HEK293 (cell line): ENCODE measurements around the gene EGFR.

Experiments
- CTCF ChIA-PET: fragments of 350-600 bp; formaldehyde crosslinking; extraction: SDS; loops from one replicate; lab custom pipeline; 2021; ENCODE audit warnings: antibody characterized with exemption; lab: Yijun Ruan, JAX
- POLR2A ChIA-PET: fragments of 300-600 bp; formaldehyde crosslinking; extraction: SDS; loops from one replicate; lab custom pipeline; 2020; ENCODE audit warnings: antibody characterized with exemption, inconsistent platforms; lab: Yijun Ruan, JAX
- H3K27ac ChIP-seq: fragments of 200-500 bp; sonication (Bioruptor generic); 2 replicates; pipeline ENCODE4 v1.5.1; 2014; ENCODE audit warnings: low read depth, low read length, control low read depth, inconsistent platforms; ENCODE audit errors: extremely low read depth
- H3K36me3 ChIP-seq, 2 experiments: fragments of 200-500 bp in 1 of 2; sonication (Bioruptor generic) in 1 of 2; 1 replicate in 1 of 2; 2 replicates in 1 of 2; pipeline ENCODE4 v1.5.1; 2014 to 2017; ENCODE audit warnings: inconsistent platforms in 2 of 2, low read length in 2 of 2; ENCODE audit not compliant: control insufficient read depth in 2 of 2, insufficient read depth in 1 of 2
- H3K4me1 ChIP-seq: fragments of 200-500 bp; sonication (Bioruptor generic); 2 replicates; pipeline ENCODE4 v1.5.1; 2014; ENCODE audit warnings: mild to moderate bottlenecking, low read length, inconsistent platforms; ENCODE audit not compliant: control insufficient read depth, insufficient read depth
- H3K4me3 ChIP-seq: 2 replicates; pipeline ENCODE4 v1.5.1; 2011; ENCODE audit warnings: low read depth, mild to moderate bottlenecking, control low read depth, low read length, moderate library complexity
- H3K9me3 ChIP-seq: fragments of 200-500 bp; sonication (Bioruptor generic); 2 replicates; pipeline ENCODE4 v1.5.1; 2014; ENCODE audit warnings: low read depth, low read length, inconsistent platforms; ENCODE audit not compliant: control insufficient read depth, insufficient read depth
- FEZF1 ChIP-seq: fragments of 450-650 bp; formaldehyde crosslinking; IDR thresholded peaks from 2 replicates; pipeline ENCODE4 v1.5.1; 2016; ENCODE audit warnings: missing biosample characterization, missing genetic modification characterization
- GLIS1 ChIP-seq: fragments of 450-650 bp; formaldehyde crosslinking; IDR thresholded peaks from 2 replicates; pipeline ENCODE4 v1.5.1; 2016; ENCODE audit warnings: missing biosample characterization, missing genetic modification characterization
- KLF7 ChIP-seq: fragments of 450-650 bp; formaldehyde crosslinking; IDR thresholded peaks from 2 replicates; pipeline ENCODE4 v1.5.1; 2016; ENCODE audit warnings: missing biosample characterization, missing genetic modification characterization, borderline replicate concordance
- MYNN ChIP-seq: fragments of 450-650 bp; formaldehyde crosslinking; IDR thresholded peaks from 2 replicates; pipeline ENCODE4 v1.5.1; 2016; ENCODE audit warnings: missing biosample characterization, missing genetic modification characterization, borderline replicate concordance
- MZF1 ChIP-seq: fragments of 450-650 bp; formaldehyde crosslinking; IDR thresholded peaks from 2 replicates; pipeline ENCODE4 v1.5.1; 2017; ENCODE audit warnings: missing biosample characterization, missing genetic modification characterization, borderline replicate concordance
- SETDB1 ChIP-seq: IDR thresholded peaks from one replicate; pipeline ENCODE4 v1.6.1; 2017; ENCODE audit warnings: mild to moderate bottlenecking, low read length, moderate library complexity, mixed read lengths; ENCODE audit not compliant: insufficient read length
- TRIM28 ChIP-seq: IDR thresholded peaks from 2 replicates; pipeline ENCODE4 v1.6.1; 2011; ENCODE audit warnings: low read length, control low read depth, borderline replicate concordance
- ZFP3 ChIP-seq: fragments of 450-650 bp; formaldehyde crosslinking; IDR thresholded peaks from 2 replicates; pipeline ENCODE4 v1.5.1; 2016; ENCODE audit warnings: low read depth, missing biosample characterization, missing genetic modification characterization
- ZIC2 ChIP-seq: fragments of 450-650 bp; formaldehyde crosslinking; IDR thresholded peaks from 2 replicates; pipeline ENCODE4 v1.5.1; 2016; ENCODE audit warnings: missing biosample characterization, missing genetic modification characterization
- ZNF121 ChIP-seq: fragments of 450-650 bp; formaldehyde crosslinking; IDR thresholded peaks from 2 replicates; pipeline ENCODE4 v1.5.1; 2016; ENCODE audit warnings: missing biosample characterization, missing genetic modification characterization
- ZNF138 ChIP-seq: fragments of 450-650 bp; formaldehyde crosslinking; IDR thresholded peaks from 2 replicates; pipeline ENCODE4 v1.5.1; 2016; ENCODE audit warnings: missing biosample characterization, missing genetic modification characterization, borderline replicate concordance
- ZNF140 ChIP-seq: fragments of 450-650 bp; formaldehyde crosslinking; IDR thresholded peaks from 2 replicates; pipeline ENCODE4 v1.5.1; 2016; ENCODE audit warnings: missing biosample characterization, missing genetic modification characterization
- ZNF26 ChIP-seq: fragments of 450-650 bp; formaldehyde crosslinking; IDR thresholded peaks from 2 replicates; pipeline ENCODE4 v1.5.1; 2016; ENCODE audit warnings: missing biosample characterization, missing genetic modification characterization
- ZNF324 ChIP-seq: fragments of 450-650 bp; formaldehyde crosslinking; IDR thresholded peaks from 2 replicates; pipeline ENCODE4 v1.5.1; 2016; ENCODE audit warnings: missing biosample characterization, missing genetic modification characterization
- ZNF404 ChIP-seq: fragments of 450-650 bp; formaldehyde crosslinking; IDR thresholded peaks from 2 replicates; pipeline ENCODE4 v1.5.1; 2017; ENCODE audit warnings: missing biosample characterization, missing genetic modification characterization
- ZNF514 ChIP-seq: fragments of 450-650 bp; formaldehyde crosslinking; IDR thresholded peaks from 2 replicates; pipeline ENCODE4 v1.5.1; 2016; ENCODE audit warnings: missing biosample characterization, missing genetic modification characterization
- ZNF610 ChIP-seq: fragments of 450-650 bp; formaldehyde crosslinking; IDR thresholded peaks from 2 replicates; pipeline ENCODE4 v1.5.1; 2016; ENCODE audit warnings: missing biosample characterization, missing genetic modification characterization, borderline replicate concordance
- ZNF660 ChIP-seq: fragments of 450-650 bp; IDR thresholded peaks from 2 replicates; pipeline ENCODE4 v1.5.1; 2018; ENCODE audit warnings: missing biosample characterization, mild to moderate bottlenecking, missing genetic modification characterization
- ZNF692 ChIP-seq: fragments of 450-650 bp; formaldehyde crosslinking; IDR thresholded peaks from 2 replicates; pipeline ENCODE4 v1.5.1; 2016; ENCODE audit warnings: missing biosample characterization, missing genetic modification characterization
- ZSCAN23 ChIP-seq: fragments of 450-650 bp; formaldehyde crosslinking; IDR thresholded peaks from 2 replicates; pipeline ENCODE4 v1.5.1; 2016; ENCODE audit warnings: missing biosample characterization, missing genetic modification characterization
- TF ChIP-seq, protein P1 (sequence below): IDR thresholded peaks from 2 replicates; pipeline ENCODE4 v1.6.1; 2011; ENCODE audit warnings: mild to moderate bottlenecking, low read depth, low read length, borderline replicate concordance
- TF ChIP-seq, protein P2 (sequence below): fragments of 450-650 bp; formaldehyde crosslinking; IDR thresholded peaks from 2 replicates; pipeline ENCODE4 v1.5.1; 2016; ENCODE audit warnings: missing biosample characterization, missing genetic modification characterization
- TF ChIP-seq, protein P3 (sequence below): fragments of 450-650 bp; formaldehyde crosslinking; conservative IDR thresholded peaks from 2 replicates; pipeline ENCODE4 v1.5.1; 2016; ENCODE audit warnings: low read depth, missing biosample characterization, missing genetic modification characterization
- TF ChIP-seq, protein P4 (sequence below): fragments of 450-650 bp; formaldehyde crosslinking; IDR thresholded peaks from 2 replicates; pipeline ENCODE4 v1.5.1; 2016; ENCODE audit warnings: missing biosample characterization, missing genetic modification characterization

Gene EGFR

GRCh38 chr7:55177068-55177530, 158.3 kb downstream of the EGFR start:
- ChIA-PET CTCF (interaction anchor here (0.9 kb wide), 1 partner anchor 45 kb away, joined by 3 read pairs; no protein-coding TSS in a partner anchor), POLR2A (no interaction called here)
- TF ChIP-seq SETDB1 (no peak), MZF1 (tag by site-specific recombination) (no peak), ZIC2 (peak; percentile 46), GLIS1 (tag by site-specific recombination) (no peak), ZFP3 (no peak), MYNN (no peak)
- Histone ChIP-seq H3K27ac (no peak overlapping the region), H3K4me3 (no peak overlapping the region), H3K36me3 (peaks cover 0 to 15% of the 10 kb centered on the region in 2 experiments; a peak in 2 of 3 replicates), H3K4me1 (no peaks in the 10 kb centered on the region), H3K9me3 (no peaks in the 10 kb centered on the region)

GRCh38 chr7:55177589-55178261, 158.9 kb downstream of the EGFR start:
- no peak overlapping the region for H3K4me3 ChIP-seq
- ChIA-PET POLR2A (no interaction called here), CTCF (no interaction called here)
- no peaks in the 10 kb centered on the region for H3K4me1 ChIP-seq
- TF ChIP-seq, protein P1, sequence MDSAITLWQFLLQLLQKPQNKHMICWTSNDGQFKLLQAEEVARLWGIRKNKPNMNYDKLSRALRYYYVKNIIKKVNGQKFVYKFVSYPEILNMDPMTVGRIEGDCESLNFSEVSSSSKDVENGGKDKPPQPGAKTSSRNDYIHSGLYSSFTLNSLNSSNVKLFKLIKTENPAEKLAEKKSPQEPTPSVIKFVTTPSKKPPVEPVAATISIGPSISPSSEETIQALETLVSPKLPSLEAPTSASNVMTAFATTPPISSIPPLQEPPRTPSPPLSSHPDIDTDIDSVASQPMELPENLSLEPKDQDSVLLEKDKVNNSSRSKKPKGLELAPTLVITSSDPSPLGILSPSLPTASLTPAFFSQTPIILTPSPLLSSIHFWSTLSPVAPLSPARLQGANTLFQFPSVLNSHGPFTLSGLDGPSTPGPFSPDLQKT, result no peak
- TF ChIP-seq ZNF324 (no peak), ZNF140 (tag by site-specific recombination) (no peak), ZNF692 (tag by site-specific recombination) (no peak), KLF7 (tag by site-specific recombination) (no peak), ZNF121 (tag by site-specific recombination) (no peak), FEZF1 (no peak), ZNF514 (no peak), ZNF404 (tag by site-specific recombination) (no peak), ZSCAN23 (no peak), ZNF610 (tag by site-specific recombination) (no peak), ZNF660 (tag by site-specific recombination) (no peak), ZNF138 (no peak), TRIM28 (no peak), ZNF26 (tag by site-specific recombination) (no peak), GLIS1 (tag by site-specific recombination) (no peak)
- TF ChIP-seq, protein P2, sequence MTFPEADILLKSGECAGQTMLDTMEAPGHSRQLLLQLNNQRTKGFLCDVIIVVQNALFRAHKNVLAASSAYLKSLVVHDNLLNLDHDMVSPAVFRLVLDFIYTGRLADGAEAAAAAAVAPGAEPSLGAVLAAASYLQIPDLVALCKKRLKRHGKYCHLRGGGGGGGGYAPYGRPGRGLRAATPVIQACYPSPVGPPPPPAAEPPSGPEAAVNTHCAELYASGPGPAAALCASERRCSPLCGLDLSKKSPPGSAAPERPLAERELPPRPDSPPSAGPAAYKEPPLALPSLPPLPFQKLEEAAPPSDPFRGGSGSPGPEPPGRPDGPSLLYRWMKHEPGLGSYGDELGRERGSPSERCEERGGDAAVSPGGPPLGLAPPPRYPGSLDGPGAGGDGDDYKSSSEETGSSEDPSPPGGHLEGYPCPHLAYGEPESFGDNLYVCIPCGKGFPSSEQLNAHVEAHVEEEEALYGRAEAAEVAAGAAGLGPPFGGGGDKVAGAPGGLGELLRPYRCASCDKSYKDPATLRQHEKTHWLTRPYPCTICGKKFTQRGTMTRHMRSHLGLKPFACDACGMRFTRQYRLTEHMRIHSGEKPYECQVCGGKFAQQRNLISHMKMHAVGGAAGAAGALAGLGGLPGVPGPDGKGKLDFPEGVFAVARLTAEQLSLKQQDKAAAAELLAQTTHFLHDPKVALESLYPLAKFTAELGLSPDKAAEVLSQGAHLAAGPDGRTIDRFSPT (tag by site-specific recombination), result no peak
- TF ChIP-seq, protein P3, sequence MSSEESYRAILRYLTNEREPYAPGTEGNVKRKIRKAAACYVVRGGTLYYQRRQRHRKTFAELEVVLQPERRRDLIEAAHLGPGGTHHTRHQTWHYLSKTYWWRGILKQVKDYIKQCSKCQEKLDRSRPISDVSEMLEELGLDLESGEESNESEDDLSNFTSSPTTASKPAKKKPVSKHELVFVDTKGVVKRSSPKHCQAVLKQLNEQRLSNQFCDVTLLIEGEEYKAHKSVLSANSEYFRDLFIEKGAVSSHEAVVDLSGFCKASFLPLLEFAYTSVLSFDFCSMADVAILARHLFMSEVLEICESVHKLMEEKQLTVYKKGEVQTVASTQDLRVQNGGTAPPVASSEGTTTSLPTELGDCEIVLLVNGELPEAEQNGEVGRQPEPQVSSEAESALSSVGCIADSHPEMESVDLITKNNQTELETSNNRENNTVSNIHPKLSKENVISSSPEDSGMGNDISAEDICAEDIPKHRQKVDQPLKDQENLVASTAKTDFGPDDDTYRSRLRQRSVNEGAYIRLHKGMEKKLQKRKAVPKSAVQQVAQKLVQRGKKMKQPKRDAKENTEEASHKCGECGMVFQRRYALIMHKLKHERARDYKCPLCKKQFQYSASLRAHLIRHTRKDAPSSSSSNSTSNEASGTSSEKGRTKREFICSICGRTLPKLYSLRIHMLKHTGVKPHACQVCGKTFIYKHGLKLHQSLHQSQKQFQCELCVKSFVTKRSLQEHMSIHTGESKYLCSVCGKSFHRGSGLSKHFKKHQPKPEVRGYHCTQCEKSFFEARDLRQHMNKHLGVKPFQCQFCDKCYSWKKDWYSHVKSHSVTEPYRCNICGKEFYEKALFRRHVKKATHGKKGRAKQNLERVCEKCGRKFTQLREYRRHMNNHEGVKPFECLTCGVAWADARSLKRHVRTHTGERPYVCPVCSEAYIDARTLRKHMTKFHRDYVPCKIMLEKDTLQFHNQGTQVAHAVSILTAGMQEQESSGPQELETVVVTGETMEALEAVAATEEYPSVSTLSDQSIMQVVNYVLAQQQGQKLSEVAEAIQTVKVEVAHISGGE, result no peak
- TF ChIP-seq, protein P4, sequence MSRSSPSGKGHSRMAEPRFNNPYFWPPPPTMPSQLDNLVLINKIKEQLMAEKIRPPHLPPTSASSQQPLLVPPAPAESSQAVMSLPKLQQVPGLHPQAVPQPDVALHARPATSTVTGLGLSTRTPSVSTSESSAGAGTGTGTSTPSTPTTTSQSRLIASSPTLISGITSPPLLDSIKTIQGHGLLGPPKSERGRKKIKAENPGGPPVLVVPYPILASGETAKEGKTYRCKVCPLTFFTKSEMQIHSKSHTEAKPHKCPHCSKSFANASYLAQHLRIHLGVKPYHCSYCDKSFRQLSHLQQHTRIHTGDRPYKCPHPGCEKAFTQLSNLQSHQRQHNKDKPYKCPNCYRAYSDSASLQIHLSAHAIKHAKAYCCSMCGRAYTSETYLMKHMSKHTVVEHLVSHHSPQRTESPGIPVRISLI (tag by site-specific recombination), result no peak
- TF ChIP-seq, all 188 proteins: peak for 0
- no peak overlapping the region for H3K27ac ChIP-seq
- no peaks in the 10 kb centered on the region for H3K9me3 ChIP-seq
- peaks cover 0 to 14% of the 10 kb centered on the region in 2 experiments; a peak in 2 of 3 replicates for H3K36me3 ChIP-seq
